Ascending aorta (tissue), 2 donors: Measurements from ENCODE around the gene GRIK3. TPM values are rescaled to one million over a fixed set of nuclear protein-coding genes. Genes with fewer than 3 reads are reported as not detected.

ENCODE experiments used
- DNase-seq, 2 donors: peaks; one replicate each; pipeline ENCODE4 v3.0.0-alpha.2; 2019; ENCODE audit warnings: low spot score in 2 of 2
- H3K27ac ChIP-seq, 2 donors: fragments of 200-600 bp; sonication (generic); one replicate each; pipeline ENCODE4 v1.5.1; 2016 to 2017; ENCODE audit warnings: mild to moderate bottlenecking in 1 of 2
- H3K27me3 ChIP-seq: fragments of 200-600 bp; sonication (generic); one replicate; pipeline ENCODE4 v1.5.1; 2017
- H3K36me3 ChIP-seq, 2 donors: fragments of 200-600 bp; sonication (generic); one replicate each; pipeline ENCODE4 v1.5.1; 2016
- H3K4me1 ChIP-seq, 2 donors: fragments of 200-600 bp; sonication (generic); one replicate each; pipeline ENCODE4 v1.5.1; 2016 to 2017; ENCODE audit warnings: mild to moderate bottlenecking in 1 of 2
- H3K4me3 ChIP-seq, 2 donors: fragments of 200-600 bp; sonication (generic); one replicate each; pipeline ENCODE4 v1.5.1; 2016 to 2017; ENCODE audit warnings: mild to moderate bottlenecking in 1 of 2
- H3K9me3 ChIP-seq, 2 donors: fragments of 200-600 bp; sonication (generic); one replicate each; pipeline ENCODE4 v1.5.1; 2016
- CTCF ChIP-seq, 3 experiments: fragments of 200-600 bp in 2 of 3; fragments of 450-650 bp in 1 of 3; sonication (generic) in 2 of 3; IDR thresholded peaks; one replicate each; pipeline ENCODE4 v1.5.1; 2016 to 2019; ENCODE audit warnings: antibody characterized with exemption in 3 of 3, mild to moderate bottlenecking in 1 of 3, moderate library complexity in 1 of 3
- intact Hi-C: fragments of 100-400 bp; cut with DNase I; formaldehyde crosslinking; loops from one replicate; pipeline ENCODE4 v1.15.1; 2023
- total RNA-seq: library from RNA; depleted of rRNA; stranded (reverse); fragments of >200 nt; gene quantifications from one replicate; pipeline ENCODE4 v1.1.0, GENCODE V29; 2016

The GRIK3 gene
- total RNA-seq, 1 donor from 2014 or later: under 0.01 TPM

- no peaks in the 10 kb centered on the region for H3K36me3 ChIP-seq
- no peaks in the 10 kb centered on the region for H3K27me3 ChIP-seq
- no peak overlapping the region for H3K27ac ChIP-seq
- H3K4me1 ChIP-seq: no peaks in the 10 kb centered on the region
- no peak for DNase-seq
- no peak for TF ChIP-seq CTCF (IDR thresholded peaks at IDR 0.05)
- intact Hi-C loops: no loop called here
- H3K9me3 ChIP-seq: no peaks in the 10 kb centered on the region
- H3K4me3 ChIP-seq: no peak overlapping the region
These were observed 180.7 kb downstream of the GRIK3 start for GRCh38 chr1:36853638-36854037.

GRCh38 chr1:36852586-36852985 is 181.7 kb downstream of the GRIK3 start:
- TF ChIP-seq CTCF (IDR thresholded peaks at IDR 0.05): no peak
- Histone ChIP-seq H3K4me1 (no peaks in the 10 kb centered on the region), H3K27ac (no peak overlapping the region), H3K4me3 (no peak overlapping the region), H3K27me3 (no peaks in the 10 kb centered on the region), H3K9me3 (no peaks in the 10 kb centered on the region), H3K36me3 (no peaks in the 10 kb centered on the region)
- no peak for DNase-seq
- intact Hi-C loops: no loop called here

- Histone ChIP-seq H3K4me3 (no peak overlapping the region), H3K9me3 (no peaks in the 10 kb centered on the region), H3K36me3 (no peaks in the 10 kb centered on the region), H3K27ac (no peak overlapping the region), H3K27me3 (no peaks in the 10 kb centered on the region), H3K4me1 (no peaks in the 10 kb centered on the region)
- DNase-seq: no peak
- TF ChIP-seq CTCF (IDR thresholded peaks at IDR 0.05): no peak
- intact Hi-C loops: no loop called here
These were observed 182.7 kb downstream of the GRIK3 start for GRCh38 chr1:36851595-36851994.

GRCh38 chr1:36851087-36851486 is 183.2 kb downstream of the GRIK3 start:
- H3K27ac ChIP-seq: no peak overlapping the region
- no peaks in the 10 kb centered on the region for H3K9me3 ChIP-seq
- no peak for DNase-seq
- no peaks in the 10 kb centered on the region for H3K36me3 ChIP-seq
- TF ChIP-seq CTCF (IDR thresholded peaks at IDR 0.05): no peak
- intact Hi-C loops: no loop called here
- H3K27me3 ChIP-seq: no peaks in the 10 kb centered on the region
- no peak overlapping the region for H3K4me3 ChIP-seq
- no peaks in the 10 kb centered on the region for H3K4me1 ChIP-seq

GRCh38 chr1:36849956-36850355 is 184.4 kb downstream of the GRIK3 start:
- intact Hi-C loops: no loop called here
- no peaks in the 10 kb centered on the region for H3K36me3 ChIP-seq
- H3K4me3 ChIP-seq: no peak overlapping the region
- H3K9me3 ChIP-seq: no peaks in the 10 kb centered on the region
- H3K27ac ChIP-seq: no peak overlapping the region
- DNase-seq: no peak
- no peak for TF ChIP-seq CTCF (IDR thresholded peaks at IDR 0.05)
- H3K27me3 ChIP-seq: no peaks in the 10 kb centered on the region
- no peaks in the 10 kb centered on the region for H3K4me1 ChIP-seq

GRCh38 chr1:36847761-36848160 is 186.6 kb downstream of the GRIK3 start:
- Histone ChIP-seq H3K4me1 (no peaks in the 10 kb centered on the region), H3K27ac (no peak overlapping the region), H3K36me3 (no peaks in the 10 kb centered on the region), H3K27me3 (no peaks in the 10 kb centered on the region), H3K4me3 (no peak overlapping the region), H3K9me3 (no peaks in the 10 kb centered on the region)
- TF ChIP-seq CTCF (IDR thresholded peaks at IDR 0.05): no peak
- DNase-seq: no peak
- intact Hi-C loops: no loop called here
